NK-92 (cell line): ENCODE data around the gene SLC9A3.
"Not testable (repeated sequence)": the region's sequence is repeated elsewhere in the genome, so short reads cannot be mapped to it uniquely, and the experiment has no call there.

Source experiments
- DNase-seq: peaks from one replicate; lab custom pipeline; 2025; ENCODE audit not compliant: unreplicated experiment; lab: John Stamatoyannopoulos, UW

Gene SLC9A3

GRCh38 chr5:492314-492893 is 31.8 kb downstream of the SLC9A3 start:
- no peak for DNase-seq

- DNase-seq = no peak
Observed at GRCh38 chr5:491856-492155, 32.4 kb downstream of the SLC9A3 start.

- DNase-seq = no peak
Observed at GRCh38 chr5:491119-491855, 33.0 kb downstream of the SLC9A3 start.

- DNase-seq = no peak
Observed at GRCh38 chr5:490116-491106, 33.8 kb downstream of the SLC9A3 start.

GRCh38 chr5:489689-490080 is 34.6 kb downstream of the SLC9A3 start:
- DNase-seq = no peak

- no peak for DNase-seq
Observed at GRCh38 chr5:488744-489688, 35.2 kb downstream of the SLC9A3 start.

- DNase-seq = no peak
Observed at GRCh38 chr5:488241-488640, 36.0 kb downstream of the SLC9A3 start.

- not testable (repeated sequence) for DNase-seq
Observed at GRCh38 chr5:486597-486996, 37.7 kb downstream of the SLC9A3 start.

GRCh38 chr5:485946-486491 is 38.2 kb downstream of the SLC9A3 start:
- no peak for DNase-seq

GRCh38 chr5:485113-485945 is 38.9 kb downstream of the SLC9A3 start:
- no peak for DNase-seq

- no peak for DNase-seq
Observed at GRCh38 chr5:484556-484955, 39.7 kb downstream of the SLC9A3 start.

GRCh38 chr5:483434-484140 is 40.7 kb downstream of the SLC9A3 start:
- no peak for DNase-seq

- DNase-seq = no peak
Observed at GRCh38 chr5:483011-483410, 41.2 kb downstream of the SLC9A3 start.

- no peak for DNase-seq
Observed at GRCh38 chr5:482506-482905, 41.7 kb downstream of the SLC9A3 start.

GRCh38 chr5:482021-482420 is 42.2 kb downstream of the SLC9A3 start:
- no peak for DNase-seq

GRCh38 chr5:481347-481746 is 42.9 kb downstream of the SLC9A3 start:
- no peak for DNase-seq

GRCh38 chr5:479566-480319 is 44.5 kb downstream of the SLC9A3 start:
- no peak for DNase-seq

GRCh38 chr5:478982-479535 is 45.2 kb downstream of the SLC9A3 start:
- DNase-seq = no peak
